A549 (cell line): ENCODE measurements around the gene FAM171A1.

ENCODE experiments used
- CEBPB ChIP-seq, 2 experiments: fragments of >200 bp in 1 of 2; sonication (Bioruptor Twin) in 1 of 2; formaldehyde crosslinking in 1 of 2; IDR thresholded peaks; 2 replicates each; pipeline ENCODE4 v1.6.1; 2012 to 2016
- EP300 ChIP-seq, 2 experiments: fragments of >200 bp; sonication (Bioruptor Twin); formaldehyde crosslinking; IDR thresholded peaks; 2 replicates in 1 of 2; 3 replicates in 1 of 2; pipeline ENCODE4 v1.6.1; 2016 to 2017
- FOSL2 ChIP-seq, 2 experiments: fragments of 450-650 bp in 1 of 2; fragments of >200 bp in 1 of 2; sonication (Bioruptor Twin) in 1 of 2; formaldehyde crosslinking; IDR thresholded peaks; 2 replicates each; pipeline versions ENCODE4 v1.5.0 to v1.6.1; 2016 to 2020; ENCODE audit warnings: mild to moderate bottlenecking in 1 of 2, moderate library complexity in 1 of 2
- GATA3 ChIP-seq: IDR thresholded peaks from 2 replicates; pipeline ENCODE4 v1.6.1; 2012; ENCODE audit warnings: borderline replicate concordance
- JUN ChIP-seq, 2 experiments: fragments of >200 bp; sonication (Bioruptor Twin); formaldehyde crosslinking; IDR thresholded peaks; 2 replicates in 1 of 2; 3 replicates in 1 of 2; pipeline ENCODE4 v1.6.1; 2016 to 2017
- KDM1A ChIP-seq: fragments of 200-600 bp; sonication (generic); IDR thresholded peaks from 2 replicates; pipeline ENCODE4 v1.6.1; 2016; ENCODE audit warnings: low read depth, mild to moderate bottlenecking
- MAFK ChIP-seq: fragments of 450-650 bp; IDR thresholded peaks from 2 replicates; pipeline ENCODE4 v1.6.1; 2014; ENCODE audit not compliant: partially characterized antibody
- POLR2A ChIP-seq: IDR thresholded peaks from 2 replicates; pipeline ENCODE4 v1.6.1; 2012; ENCODE audit warnings: mild to moderate bottlenecking, low read length
- TF ChIP-seq, protein P1 (sequence below): fragments of >200 bp; sonication (Bioruptor Twin); formaldehyde crosslinking; IDR thresholded peaks from 3 replicates; pipeline ENCODE4 v1.5.1; 2016
- TF ChIP-seq, protein P2 (sequence below): IDR thresholded peaks from 2 replicates; pipeline ENCODE4 v1.6.1; 2012
- TF ChIP-seq, protein P3 (sequence below): fragments of 200-600 bp; sonication (generic); IDR thresholded peaks from 2 replicates; pipeline ENCODE4 v1.6.1; 2016; ENCODE audit warnings: antibody characterized with exemption, mild to moderate bottlenecking, moderate library complexity

DNA sequence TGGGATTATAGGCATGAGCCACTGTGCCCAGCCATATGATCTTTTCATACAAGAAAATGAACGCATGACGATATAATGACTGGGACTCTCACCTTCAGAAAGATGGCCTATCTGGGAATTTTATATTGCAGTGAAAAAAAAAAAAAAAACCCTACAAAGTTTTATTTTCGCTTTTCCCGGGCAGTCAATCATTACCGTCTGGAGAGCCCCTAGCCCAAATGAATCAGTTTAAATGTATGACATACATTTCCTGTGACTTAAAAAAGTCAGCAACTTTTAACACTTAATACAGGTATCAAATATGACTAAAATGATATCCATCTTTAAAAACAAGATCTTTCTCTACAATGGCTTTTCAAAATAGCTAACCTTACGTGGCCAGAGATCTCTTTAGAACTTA lies 154.4 kb downstream of the FAM171A1 start:
- no peak for TF ChIP-seq GATA3
- TF ChIP-seq, protein P1, sequence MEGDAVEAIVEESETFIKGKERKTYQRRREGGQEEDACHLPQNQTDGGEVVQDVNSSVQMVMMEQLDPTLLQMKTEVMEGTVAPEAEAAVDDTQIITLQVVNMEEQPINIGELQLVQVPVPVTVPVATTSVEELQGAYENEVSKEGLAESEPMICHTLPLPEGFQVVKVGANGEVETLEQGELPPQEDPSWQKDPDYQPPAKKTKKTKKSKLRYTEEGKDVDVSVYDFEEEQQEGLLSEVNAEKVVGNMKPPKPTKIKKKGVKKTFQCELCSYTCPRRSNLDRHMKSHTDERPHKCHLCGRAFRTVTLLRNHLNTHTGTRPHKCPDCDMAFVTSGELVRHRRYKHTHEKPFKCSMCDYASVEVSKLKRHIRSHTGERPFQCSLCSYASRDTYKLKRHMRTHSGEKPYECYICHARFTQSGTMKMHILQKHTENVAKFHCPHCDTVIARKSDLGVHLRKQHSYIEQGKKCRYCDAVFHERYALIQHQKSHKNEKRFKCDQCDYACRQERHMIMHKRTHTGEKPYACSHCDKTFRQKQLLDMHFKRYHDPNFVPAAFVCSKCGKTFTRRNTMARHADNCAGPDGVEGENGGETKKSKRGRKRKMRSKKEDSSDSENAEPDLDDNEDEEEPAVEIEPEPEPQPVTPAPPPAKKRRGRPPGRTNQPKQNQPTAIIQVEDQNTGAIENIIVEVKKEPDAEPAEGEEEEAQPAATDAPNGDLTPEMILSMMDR: no peak
- TF ChIP-seq FOSL2 (IDR thresholded peaks at IDR 0.05): no peak
- no peak for TF ChIP-seq FOSL2 (CRISPR knock-in tag; IDR thresholded peaks at IDR 0.05)
- no peak for TF ChIP-seq KDM1A
- no peak for TF ChIP-seq POLR2A
- TF ChIP-seq CEBPB (IDR thresholded peaks at IDR 0.05): no peak
- TF ChIP-seq, protein P2, sequence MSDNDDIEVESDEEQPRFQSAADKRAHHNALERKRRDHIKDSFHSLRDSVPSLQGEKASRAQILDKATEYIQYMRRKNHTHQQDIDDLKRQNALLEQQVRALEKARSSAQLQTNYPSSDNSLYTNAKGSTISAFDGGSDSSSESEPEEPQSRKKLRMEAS: no peak
- no peak for TF ChIP-seq JUN (IDR thresholded peaks at IDR 0.05)
- TF ChIP-seq, protein P3, sequence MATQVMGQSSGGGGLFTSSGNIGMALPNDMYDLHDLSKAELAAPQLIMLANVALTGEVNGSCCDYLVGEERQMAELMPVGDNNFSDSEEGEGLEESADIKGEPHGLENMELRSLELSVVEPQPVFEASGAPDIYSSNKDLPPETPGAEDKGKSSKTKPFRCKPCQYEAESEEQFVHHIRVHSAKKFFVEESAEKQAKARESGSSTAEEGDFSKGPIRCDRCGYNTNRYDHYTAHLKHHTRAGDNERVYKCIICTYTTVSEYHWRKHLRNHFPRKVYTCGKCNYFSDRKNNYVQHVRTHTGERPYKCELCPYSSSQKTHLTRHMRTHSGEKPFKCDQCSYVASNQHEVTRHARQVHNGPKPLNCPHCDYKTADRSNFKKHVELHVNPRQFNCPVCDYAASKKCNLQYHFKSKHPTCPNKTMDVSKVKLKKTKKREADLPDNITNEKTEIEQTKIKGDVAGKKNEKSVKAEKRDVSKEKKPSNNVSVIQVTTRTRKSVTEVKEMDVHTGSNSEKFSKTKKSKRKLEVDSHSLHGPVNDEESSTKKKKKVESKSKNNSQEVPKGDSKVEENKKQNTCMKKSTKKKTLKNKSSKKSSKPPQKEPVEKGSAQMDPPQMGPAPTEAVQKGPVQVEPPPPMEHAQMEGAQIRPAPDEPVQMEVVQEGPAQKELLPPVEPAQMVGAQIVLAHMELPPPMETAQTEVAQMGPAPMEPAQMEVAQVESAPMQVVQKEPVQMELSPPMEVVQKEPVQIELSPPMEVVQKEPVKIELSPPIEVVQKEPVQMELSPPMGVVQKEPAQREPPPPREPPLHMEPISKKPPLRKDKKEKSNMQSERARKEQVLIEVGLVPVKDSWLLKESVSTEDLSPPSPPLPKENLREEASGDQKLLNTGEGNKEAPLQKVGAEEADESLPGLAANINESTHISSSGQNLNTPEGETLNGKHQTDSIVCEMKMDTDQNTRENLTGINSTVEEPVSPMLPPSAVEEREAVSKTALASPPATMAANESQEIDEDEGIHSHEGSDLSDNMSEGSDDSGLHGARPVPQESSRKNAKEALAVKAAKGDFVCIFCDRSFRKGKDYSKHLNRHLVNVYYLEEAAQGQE: no peak
- TF ChIP-seq EP300 (IDR thresholded peaks at IDR 0.05): no peak
- no peak for TF ChIP-seq MAFK
